GM12873 (cell line): ENCODE measurements around the gene ATP6V1C2.

Source experiments
- TF ChIP-seq, protein P1 (sequence below): IDR thresholded peaks from 2 replicates; pipeline ENCODE4 v1.5.1; 2012; ENCODE audit warnings: low read depth, mild to moderate bottlenecking, moderate library complexity, low read length, control low read depth; ENCODE audit not compliant: insufficient read depth; ENCODE audit errors: missing control alignments

Gene ATP6V1C2

DNA sequence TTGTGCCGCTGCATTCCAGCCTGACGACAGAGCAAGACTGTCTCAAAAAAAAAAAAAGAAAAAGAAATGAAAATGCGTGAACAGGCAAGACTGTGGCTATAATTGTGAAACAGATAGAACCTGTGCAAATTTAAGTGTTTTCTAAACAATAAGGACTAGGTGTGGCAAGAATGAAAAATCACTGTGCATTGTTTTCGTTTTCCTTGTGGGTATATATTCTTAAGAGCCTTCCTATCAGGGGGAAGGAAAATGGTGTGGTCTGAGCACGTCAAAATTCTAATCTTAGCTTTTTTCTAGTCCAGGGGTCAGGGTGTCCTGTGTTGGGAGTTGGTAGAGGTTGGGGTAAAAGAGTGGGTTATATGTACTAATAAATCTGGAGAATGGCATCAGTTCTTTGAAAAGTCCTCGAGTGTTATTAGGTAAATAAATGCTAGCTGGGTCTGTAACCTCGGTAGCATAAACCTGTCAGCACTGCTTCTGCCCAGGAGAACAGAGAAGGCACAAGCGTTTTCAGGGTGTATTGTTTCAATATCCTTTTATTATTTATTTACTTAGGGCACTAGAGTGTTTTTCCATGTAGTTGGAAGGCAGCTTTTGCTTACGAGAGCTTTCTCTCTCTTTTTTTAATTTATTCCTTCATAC lies 11.6 kb downstream of the ATP6V1C2 start:
- TF ChIP-seq, protein P1, sequence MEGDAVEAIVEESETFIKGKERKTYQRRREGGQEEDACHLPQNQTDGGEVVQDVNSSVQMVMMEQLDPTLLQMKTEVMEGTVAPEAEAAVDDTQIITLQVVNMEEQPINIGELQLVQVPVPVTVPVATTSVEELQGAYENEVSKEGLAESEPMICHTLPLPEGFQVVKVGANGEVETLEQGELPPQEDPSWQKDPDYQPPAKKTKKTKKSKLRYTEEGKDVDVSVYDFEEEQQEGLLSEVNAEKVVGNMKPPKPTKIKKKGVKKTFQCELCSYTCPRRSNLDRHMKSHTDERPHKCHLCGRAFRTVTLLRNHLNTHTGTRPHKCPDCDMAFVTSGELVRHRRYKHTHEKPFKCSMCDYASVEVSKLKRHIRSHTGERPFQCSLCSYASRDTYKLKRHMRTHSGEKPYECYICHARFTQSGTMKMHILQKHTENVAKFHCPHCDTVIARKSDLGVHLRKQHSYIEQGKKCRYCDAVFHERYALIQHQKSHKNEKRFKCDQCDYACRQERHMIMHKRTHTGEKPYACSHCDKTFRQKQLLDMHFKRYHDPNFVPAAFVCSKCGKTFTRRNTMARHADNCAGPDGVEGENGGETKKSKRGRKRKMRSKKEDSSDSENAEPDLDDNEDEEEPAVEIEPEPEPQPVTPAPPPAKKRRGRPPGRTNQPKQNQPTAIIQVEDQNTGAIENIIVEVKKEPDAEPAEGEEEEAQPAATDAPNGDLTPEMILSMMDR = no peak

DNA sequence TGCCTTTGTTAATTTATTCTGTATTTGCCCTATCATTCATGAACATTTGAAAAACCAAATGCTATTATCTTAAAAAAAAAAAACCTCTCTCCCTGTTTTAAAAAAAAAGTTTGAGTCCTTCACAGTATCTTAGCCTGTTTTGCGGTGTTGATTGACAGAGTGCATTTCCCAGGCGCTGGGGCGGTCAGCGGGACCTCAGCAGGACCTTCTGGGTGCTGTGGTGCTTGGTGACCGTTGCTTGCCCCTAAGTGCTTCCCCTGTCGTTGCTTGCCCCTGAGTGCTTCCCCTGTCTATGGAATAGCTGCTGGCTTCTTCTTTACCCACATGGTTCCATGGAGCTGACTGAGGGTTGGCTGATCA lies 12.1 kb downstream of the ATP6V1C2 start:
- TF ChIP-seq, protein P1 = no peak

- TF ChIP-seq, protein P1 = no peak
These were observed 12.6 kb downstream of the ATP6V1C2 start for GRCh38 chr2:10733980-10734379.

GRCh38 chr2:10738192-10738591 lies 16.8 kb downstream of the ATP6V1C2 start:
- TF ChIP-seq, protein P1 = no peak

- TF ChIP-seq, protein P1 = no peak
These were observed 18.8 kb downstream of the ATP6V1C2 start for GRCh38 chr2:10740226-10740625.

GRCh38 chr2:10741139-10741538 lies 19.7 kb downstream of the ATP6V1C2 start:
- TF ChIP-seq, protein P1 = no peak

DNA sequence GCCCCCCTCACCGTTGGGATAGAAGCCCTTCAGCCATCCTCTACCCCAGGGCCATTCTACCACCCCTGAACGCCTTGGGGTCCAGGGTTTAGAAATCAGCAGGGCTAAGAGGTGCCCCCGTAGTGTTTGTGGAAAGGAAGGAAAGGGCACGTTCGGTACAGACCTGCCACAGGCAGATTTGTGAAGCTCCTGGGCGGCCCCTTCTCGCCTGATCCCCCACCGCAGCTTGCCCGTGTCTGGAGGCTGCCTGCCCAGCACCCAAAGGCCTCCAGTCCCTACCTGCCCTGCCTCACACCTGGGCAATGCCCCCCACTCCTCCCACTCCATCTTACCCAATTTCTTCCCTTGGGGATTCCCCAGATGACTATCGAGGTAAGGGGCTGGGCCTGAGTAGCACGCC lies 21.2 kb downstream of the ATP6V1C2 start:
- TF ChIP-seq, protein P1 = no peak
